OCI-LY1 (cell line): ENCODE measurements around the gene TPRX1.

Experiments
- CTCF ChIP-seq: fragments of 200-600 bp; sonication (generic), shearing (Covaris generic); IDR thresholded peaks from 2 replicates; pipeline ENCODE4 v1.5.1; 2017; ENCODE audit warnings: mild to moderate bottlenecking, antibody characterized with exemption, low read length, moderate library complexity, mixed read lengths
- EZH2 ChIP-seq: fragments of 200-600 bp; sonication (generic), shearing (Covaris generic); IDR thresholded peaks from 2 replicates; pipeline ENCODE4 v1.8.0; 2017; ENCODE audit warnings: borderline replicate concordance, mixed run types, mild to moderate bottlenecking, antibody characterized with exemption, low read length, moderate library complexity, mixed read lengths

- TF ChIP-seq CTCF: no peak
- no peak for TF ChIP-seq EZH2
These were observed 5.5 kb downstream of the TPRX1 start for GRCh38 chr19:47798904-47799266.
